ENCODE measurements around the gene ITGBL1. TPM values are rescaled to one million over a fixed set of nuclear protein-coding genes. Genes with fewer than 3 reads are reported as not detected.
"Not testable (repeated sequence)": the region's sequence is repeated elsewhere in the genome, so short reads cannot be mapped to it uniquely, and the experiment has no call there.

The ITGBL1 gene
- total and polyA plus RNA-seq, 7 donors, result 0.16 to 15.0 (median 1.6) TPM; not detected in 1

GRCh38 chr13:101536079-101536478, 83.6 kb downstream of the ITGBL1 start:
- 74 to 79% methylated on average over 3 of the region's 3 CpGs for WGBS, 2 donors
- Histone ChIP-seq H3K9me3 (no peaks in the 10 kb centered on the region), H3K4me3 (no peak overlapping the region), H3K4me1 (no peaks in the 10 kb centered on the region), H3K27me3 (no peaks in the 10 kb centered on the region), H3K27ac (no peak overlapping the region), H3K36me3 (no peaks in the 10 kb centered on the region)
- intact Hi-C loops (cut with DNase I), result no loop called here
- no peak for DNase-seq
- TF ChIP-seq POLR2A (IDR thresholded peaks at IDR 0.05), result no peak
- no peak for TF ChIP-seq EP300 (IDR thresholded peaks at IDR 0.05)
- no peak for TF ChIP-seq CTCF (IDR thresholded peaks at IDR 0.05)
- TF ChIP-seq POLR2AphosphoS5 (IDR thresholded peaks at IDR 0.05), result no peak

DNA sequence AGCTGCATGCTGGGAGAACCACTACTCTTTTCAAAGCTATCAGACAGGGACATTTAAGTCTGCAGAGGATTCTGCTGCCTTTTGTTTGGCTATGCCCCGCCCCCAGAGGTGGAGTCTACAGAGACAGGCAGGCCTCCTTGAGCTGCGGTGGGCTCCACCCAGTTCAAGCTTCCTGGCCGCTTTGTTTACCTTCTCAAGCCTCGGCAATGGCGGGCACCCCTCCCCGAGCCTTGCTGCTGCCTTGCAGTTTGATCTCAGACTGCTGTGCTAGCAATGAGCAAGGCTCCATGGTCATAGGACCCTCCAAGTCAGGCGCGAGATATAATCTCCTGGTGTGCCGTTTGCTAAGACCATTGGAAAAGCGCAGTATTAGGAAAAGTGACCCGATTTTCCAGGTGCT, 92.1 kb downstream of the ITGBL1 start:
- WGBS, 2 donors, result 75 to 80% methylated on average over 11 of the region's 11 CpGs
- not testable (repeated sequence) for H3K4me3 ChIP-seq

DNA sequence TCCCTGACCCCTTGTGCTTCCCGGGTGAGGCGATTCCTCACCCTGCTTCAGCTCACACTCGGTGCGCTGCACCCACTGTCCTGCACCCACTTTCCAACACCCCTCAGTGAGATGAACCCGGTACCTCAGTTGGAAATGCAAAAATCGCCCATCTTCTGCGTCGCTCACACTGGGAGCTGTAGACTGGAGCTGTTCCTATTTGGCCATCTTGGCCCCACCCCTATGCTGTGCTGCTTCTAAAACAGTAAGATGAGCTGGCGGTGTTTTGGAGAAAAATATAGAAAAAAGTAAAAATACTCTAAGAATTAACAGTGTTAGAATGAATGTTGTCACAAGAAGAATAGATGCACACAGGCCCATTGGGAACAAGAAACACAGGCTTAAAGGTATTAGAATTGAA, 92.5 kb downstream of the ITGBL1 start:
- Histone ChIP-seq H3K27me3 (no peaks in the 10 kb centered on the region), H3K36me3 (no peaks in the 10 kb centered on the region), H3K4me3 (no peak overlapping the region), H3K27ac (no peak overlapping the region), H3K4me1 (no peaks in the 10 kb centered on the region), H3K9me3 (no peaks in the 10 kb centered on the region)
- TF ChIP-seq POLR2A (IDR thresholded peaks at IDR 0.05) (no peak), POLR2AphosphoS5 (IDR thresholded peaks at IDR 0.05) (no peak), EP300 (IDR thresholded peaks at IDR 0.05) (no peak), CTCF (IDR thresholded peaks at IDR 0.05) (no peak)
- intact Hi-C loops (cut with DNase I), result no loop called here
- WGBS, 2 donors, result 96 to 97% methylated on average over 9 of the region's 9 CpGs
- DNase-seq, result no peak

More for the DNA sequence above, 92.1 kb downstream of the ITGBL1 start:
- H3K9me3 ChIP-seq; DNase-seq; H3K4me1 ChIP-seq; H3K27me3 ChIP-seq; H3K36me3 ChIP-seq; intact Hi-C loops (cut with DNase I); H3K27ac ChIP-seq: not testable (repeated sequence)

DNA sequence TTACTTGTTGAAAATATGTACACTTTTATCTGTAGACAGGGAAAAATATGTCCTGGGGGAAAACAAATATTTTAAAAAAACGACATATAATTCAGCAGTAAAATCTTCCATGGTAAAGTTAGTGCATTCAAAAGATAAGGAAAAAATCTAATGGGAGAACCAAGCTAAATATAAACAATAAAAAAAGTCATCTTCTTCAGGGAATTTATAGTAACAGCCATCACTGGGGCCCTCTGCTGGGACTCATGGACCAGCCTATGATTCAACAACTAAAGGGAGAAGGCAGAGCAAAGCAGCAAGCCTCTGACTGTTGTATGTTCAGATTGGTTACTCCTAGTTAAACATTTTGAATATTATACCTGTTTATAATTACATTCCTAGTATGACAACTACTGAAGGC, 93.0 kb downstream of the ITGBL1 start:
- Histone ChIP-seq H3K36me3 (no peaks in the 10 kb centered on the region), H3K4me1 (no peaks in the 10 kb centered on the region), H3K9me3 (no peaks in the 10 kb centered on the region), H3K27me3 (no peaks in the 10 kb centered on the region), H3K4me3 (no peak overlapping the region), H3K27ac (no peak overlapping the region)
- no peak for DNase-seq
- TF ChIP-seq POLR2AphosphoS5 (IDR thresholded peaks at IDR 0.05), result no peak
- TF ChIP-seq POLR2A (IDR thresholded peaks at IDR 0.05), result no peak
- TF ChIP-seq CTCF (IDR thresholded peaks at IDR 0.05), result no peak
- no peak for TF ChIP-seq EP300 (IDR thresholded peaks at IDR 0.05)
- intact Hi-C loops (cut with DNase I), result no loop called here
- 33 to 69% methylated on average over 1 of the region's 1 CpG for WGBS, 2 donors

GRCh38 chr13:101552286-101552685, 99.8 kb downstream of the ITGBL1 start:
- H3K36me3 ChIP-seq, result no peaks in the 10 kb centered on the region
- H3K27ac ChIP-seq, result no peak overlapping the region
- H3K27me3 ChIP-seq, result no peaks in the 10 kb centered on the region
- 54 to 62% methylated on average over 1 of the region's 1 CpG for WGBS, 2 donors
- DNase-seq, result no peak
- H3K4me1 ChIP-seq, result no peaks in the 10 kb centered on the region
- H3K4me3 ChIP-seq, result no peak overlapping the region
- intact Hi-C loops (cut with DNase I), result no loop called here
- TF ChIP-seq POLR2A (IDR thresholded peaks at IDR 0.05), result no peak
- no peak for TF ChIP-seq POLR2AphosphoS5 (IDR thresholded peaks at IDR 0.05)
- no peak for TF ChIP-seq EP300 (IDR thresholded peaks at IDR 0.05)
- no peak for TF ChIP-seq CTCF (IDR thresholded peaks at IDR 0.05)
- no peaks in the 10 kb centered on the region for H3K9me3 ChIP-seq

Data from sigmoid colon (tissue), 7 donors.